Pancreas (tissue), 10 donors: ENCODE measurements around the gene MGAT4B. TPM values are rescaled to one million over a fixed set of nuclear protein-coding genes. Genes with fewer than 3 reads are reported as not detected.

ENCODE experiments used
- ATAC-seq, 4 donors: fragments of 200-7000 bp; cut with Tn5 transposase; one replicate each; pipeline versions ENCODE4 v1.8.0 to v1.9.1; 2020; ENCODE audit warnings: mild to moderate bottlenecking in 4 of 4, moderate library complexity in 4 of 4
- DNase-seq, 6 donors: peaks; one replicate each; pipeline ENCODE4 v3.0.0-alpha.2; 2020
- FAIRE-seq: peaks from 2 replicates; lab custom pipeline; 2012; peaks lifted over from hg19 to GRCh38; lab: Jason Lieb, UNC
- H3K27ac ChIP-seq, 4 donors: fragments of 200-600 bp; sonication (generic); 1 replicate in 3 of 4; 2 replicates in 1 of 4; pipeline versions ENCODE4 v1.5.0 to v1.8.0; 2020
- H3K27me3 ChIP-seq, 4 donors: fragments of 200-600 bp; one replicate each; pipeline ENCODE4 v1.8.0; 2021
- H3K36me3 ChIP-seq, 3 donors: fragments of 200-600 bp; sonication (generic) in 1 of 3; one replicate each; pipeline versions ENCODE4 v1.5.0 to v1.8.0; 2020 to 2021
- H3K4me1 ChIP-seq, 3 donors: fragments of 200-600 bp; one replicate each; pipeline ENCODE4 v1.8.0; 2021
- H3K4me3 ChIP-seq, 4 donors: fragments of 200-600 bp; sonication (generic) in 2 of 4; one replicate each; pipeline versions ENCODE4 v1.5.0 to v1.8.0; 2020 to 2021
- H3K9me3 ChIP-seq, 4 donors: fragments of 200-600 bp; one replicate each; pipeline ENCODE4 v1.8.0; 2021
- WGBS, 2 donors: extraction: QIAGEN DNeasy Blood & Tissue Kit; methylation state at CpG; one replicate each; pipeline ENCODE4 v1.1.7; 2013; 5-methylcytosine and 5-hydroxymethylcytosine counted together
- intact Hi-C, 3 donors: fragments of 100-400 bp; cut with DNase I; formaldehyde crosslinking; loops; one replicate each; pipeline versions ENCODE4 v1.11.1 to v1.14.2; 2022
- polyA plus RNA-seq, 2 donors: library from polyadenylated mRNA; stranded (reverse); fragments of 200-250 nt; gene quantifications; one replicate each; pipeline ENCODE4 v1.2.3, GENCODE V29; 2013
- total RNA-seq, 6 donors: library from RNA; stranded (reverse); fragmentation: NEBNext Ultra II Directional in 4 of 6; extraction: Animal tissue kit (Norgen Biotek cat#: 25700) in 4 of 6; gene quantifications; one replicate each; pipeline versions ENCODE4 v1.2.1 to v1.2.4, GENCODE V29; 2021 to 2023
- TF ChIP-seq, protein P1 (sequence below), 4 donors: fragments of 200-600 bp; sonication (generic) in 3 of 4; IDR thresholded peaks; one replicate each; pipeline versions ENCODE4 v1.5.0 to v1.8.0; 2021; ENCODE audit warnings: antibody characterized with exemption in 4 of 4
- donor health status: healthy with polysubstance abuse.
- donor health status: DM: no; HTN: no; CAD: no; lungs with moderate emphysema.
- donor health status: DM: no; HTN: no; CAD: no.
- donor health status: control.
- donor health status: control.
- donor health status: Bipolar disorder and iron deficiency.
- donor health status: DM: yes; HTN: yes; CAD: no.
- donor health status: DM: no; HTN: no; CAD: no.
- donor health status: DM: no; HTN: no; CAD: no.
- donor health status: DM: yes; HTN: yes; CAD: no.

Gene MGAT4B
- total and polyA plus RNA-seq, 8 donors, result 33.7 to 97.5 (median 52.7) TPM

DNA sequence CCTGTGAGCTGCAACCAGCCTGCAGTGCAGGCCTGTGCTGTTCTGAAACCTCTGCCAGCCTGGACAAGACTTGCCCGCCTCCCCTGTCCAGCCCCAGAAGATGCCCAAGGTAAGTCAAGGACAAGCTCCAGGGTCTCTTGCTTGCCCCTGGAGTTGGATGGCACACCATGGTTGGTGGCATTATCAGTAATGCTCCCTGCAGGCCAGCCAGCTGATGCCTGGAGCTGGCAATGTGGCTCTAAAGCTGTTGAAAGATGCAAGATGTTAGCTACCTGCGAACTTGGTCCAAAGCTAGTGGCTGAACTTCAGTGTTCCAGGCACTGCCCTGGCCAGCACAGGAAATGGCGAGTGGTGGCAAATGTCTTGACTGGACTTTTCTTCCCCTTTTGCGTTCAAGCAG, 26.8 kb downstream of the MGAT4B start:
- H3K9me3 ChIP-seq, result no peaks in the 10 kb centered on the region
- H3K4me1 ChIP-seq, result no peaks in the 10 kb centered on the region
- ATAC-seq, result no peak
- TF ChIP-seq, protein P1, sequence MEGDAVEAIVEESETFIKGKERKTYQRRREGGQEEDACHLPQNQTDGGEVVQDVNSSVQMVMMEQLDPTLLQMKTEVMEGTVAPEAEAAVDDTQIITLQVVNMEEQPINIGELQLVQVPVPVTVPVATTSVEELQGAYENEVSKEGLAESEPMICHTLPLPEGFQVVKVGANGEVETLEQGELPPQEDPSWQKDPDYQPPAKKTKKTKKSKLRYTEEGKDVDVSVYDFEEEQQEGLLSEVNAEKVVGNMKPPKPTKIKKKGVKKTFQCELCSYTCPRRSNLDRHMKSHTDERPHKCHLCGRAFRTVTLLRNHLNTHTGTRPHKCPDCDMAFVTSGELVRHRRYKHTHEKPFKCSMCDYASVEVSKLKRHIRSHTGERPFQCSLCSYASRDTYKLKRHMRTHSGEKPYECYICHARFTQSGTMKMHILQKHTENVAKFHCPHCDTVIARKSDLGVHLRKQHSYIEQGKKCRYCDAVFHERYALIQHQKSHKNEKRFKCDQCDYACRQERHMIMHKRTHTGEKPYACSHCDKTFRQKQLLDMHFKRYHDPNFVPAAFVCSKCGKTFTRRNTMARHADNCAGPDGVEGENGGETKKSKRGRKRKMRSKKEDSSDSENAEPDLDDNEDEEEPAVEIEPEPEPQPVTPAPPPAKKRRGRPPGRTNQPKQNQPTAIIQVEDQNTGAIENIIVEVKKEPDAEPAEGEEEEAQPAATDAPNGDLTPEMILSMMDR (IDR thresholded peaks at IDR 0.05), result no peak
- no peak for DNase-seq
- no peaks in the 10 kb centered on the region for H3K27me3 ChIP-seq
- FAIRE-seq, result no peak
- intact Hi-C loops, result no loop called here
- H3K36me3 ChIP-seq, result peaks cover 0 to 24% (median 11%) of the 10 kb centered on the region in 3 donors
- H3K4me3 ChIP-seq, result no peak overlapping the region
- WGBS, 2 donors, result 95 to 96% methylated on average over 4 of the region's 4 CpGs
- H3K27ac ChIP-seq, result no peak overlapping the region

DNA sequence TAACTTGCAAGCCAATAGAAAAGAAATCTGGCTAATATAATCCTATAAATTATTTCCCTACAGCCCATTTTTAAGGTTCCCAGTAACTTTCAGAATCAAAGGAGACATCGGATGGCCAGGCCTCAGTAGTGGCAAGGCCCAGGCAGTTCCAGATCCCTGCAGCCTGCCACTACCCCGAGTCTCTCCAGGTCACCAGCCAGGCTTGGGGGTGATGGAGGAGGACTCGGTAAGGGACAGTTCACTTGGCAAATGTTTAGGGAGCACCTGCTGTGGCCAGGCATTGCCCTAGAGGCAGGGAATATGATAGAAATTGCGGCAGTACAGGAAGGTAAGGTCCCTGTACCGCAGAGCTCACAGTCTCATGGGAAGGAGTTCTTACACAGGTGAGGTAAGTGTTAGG, 28.1 kb downstream of the MGAT4B start:
- H3K27me3 ChIP-seq, result no peaks in the 10 kb centered on the region
- WGBS, 2 donors, result 88 to 89% methylated on average over 5 of the region's 5 CpGs
- no peaks in the 10 kb centered on the region for H3K9me3 ChIP-seq
- DNase-seq, result no peak
- no peak overlapping the region for H3K4me3 ChIP-seq
- no peak for FAIRE-seq
- no peaks in the 10 kb centered on the region for H3K4me1 ChIP-seq
- H3K27ac ChIP-seq, result no peak overlapping the region
- H3K36me3 ChIP-seq, result peaks cover 0 to 35% (median 24%) of the 10 kb centered on the region in 3 donors
- intact Hi-C loops, result no loop called here
- ATAC-seq, result no peak
- TF ChIP-seq, protein P1 (IDR thresholded peaks at IDR 0.05), result no peak

DNA sequence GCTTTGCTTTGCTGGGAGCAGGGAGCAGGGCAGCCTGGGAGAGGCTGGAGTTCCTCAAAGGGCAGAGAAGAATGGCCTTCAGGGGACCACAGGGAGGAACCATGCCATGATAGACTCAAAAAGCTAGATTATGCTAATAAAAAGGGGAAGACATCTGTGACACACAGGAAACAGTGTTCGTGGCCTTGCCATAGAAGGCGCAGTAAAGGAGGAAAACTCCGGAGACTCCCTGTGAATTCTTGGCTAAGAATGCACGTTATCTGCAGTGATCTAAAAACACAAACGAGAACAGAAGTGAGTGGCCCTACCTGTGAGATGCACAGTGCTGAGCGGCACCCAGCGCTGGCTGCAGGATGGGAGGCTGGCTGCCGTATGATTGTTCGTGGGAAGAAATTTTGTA, 28.8 kb downstream of the MGAT4B start:
- DNase-seq (no peak), ATAC-seq (peak in 1 of 4 donors; percentile 59), FAIRE-seq (no peak)
- 84 to 85% methylated on average over 9 of the region's 9 CpGs for WGBS, 2 donors
- Histone ChIP-seq H3K4me1 (no peaks in the 10 kb centered on the region), H3K36me3 (peaks cover 4 to 41% (median 29%) of the 10 kb centered on the region in 3 donors), H3K27me3 (no peaks in the 10 kb centered on the region), H3K9me3 (no peaks in the 10 kb centered on the region), H3K4me3 (no peak overlapping the region), H3K27ac (no peak overlapping the region)
- intact Hi-C loops, result no loop called here
- TF ChIP-seq, protein P1 (IDR thresholded peaks at IDR 0.05), result no peak

GRCh38 chr5:179777456-179777855, 29.2 kb downstream of the MGAT4B start:
- Histone ChIP-seq H3K4me1 (no peaks in the 10 kb centered on the region), H3K4me3 (no peak overlapping the region), H3K27ac (no peak overlapping the region), H3K36me3 (peaks cover 4 to 45% (median 32%) of the 10 kb centered on the region in 3 donors), H3K9me3 (no peaks in the 10 kb centered on the region), H3K27me3 (no peaks in the 10 kb centered on the region)
- FAIRE-seq (no peak), ATAC-seq (no peak), DNase-seq (no peak)
- TF ChIP-seq, protein P1 (IDR thresholded peaks at IDR 0.05), result no peak
- 90 to 96% methylated on average over 10 of the region's 10 CpGs for WGBS, 2 donors
- intact Hi-C loops, result no loop called here

DNA sequence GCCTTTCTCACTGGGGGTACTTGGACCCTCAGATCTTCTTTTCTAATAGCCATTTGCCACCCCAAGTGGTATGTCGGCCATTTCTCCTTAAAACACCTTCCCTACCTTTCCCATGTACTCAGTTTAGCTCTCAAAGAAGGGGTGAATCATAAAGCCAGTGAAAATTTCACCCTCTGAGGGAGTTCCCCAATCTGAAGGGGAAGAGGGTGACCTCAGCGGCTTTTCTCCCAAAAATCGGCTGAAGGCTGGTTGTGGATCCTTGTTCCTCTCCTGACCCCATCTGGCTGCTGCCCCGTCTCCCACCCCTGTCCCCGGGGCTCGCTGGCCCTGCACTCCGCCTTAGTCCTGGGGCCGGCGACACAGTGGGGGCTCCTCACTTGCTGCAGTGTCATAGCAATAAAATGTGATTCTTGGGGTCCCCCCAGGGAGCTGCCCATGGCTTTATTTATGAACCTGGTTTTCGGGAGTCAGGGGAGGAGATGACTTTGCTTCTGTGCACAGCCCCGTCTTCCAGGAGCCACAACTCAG, 30.2 kb downstream of the MGAT4B start:
- Histone ChIP-seq H3K27me3 (no peaks in the 10 kb centered on the region), H3K27ac (no peak overlapping the region), H3K9me3 (no peaks in the 10 kb centered on the region), H3K36me3 (peaks cover 6 to 55% (median 41%) of the 10 kb centered on the region in 3 donors), H3K4me1 (no peaks in the 10 kb centered on the region), H3K4me3 (no peak overlapping the region)
- TF ChIP-seq, protein P1 (IDR thresholded peaks at IDR 0.05), result no peak
- 89 to 93% methylated on average over 11 of the region's 11 CpGs for WGBS, 2 donors
- intact Hi-C loops, result no loop called here
- ATAC-seq, result no peak
- DNase-seq, result no peak
- no peak for FAIRE-seq
